Tibial artery (tissue), 4 donors: ENCODE results near the gene CCT3.

Source experiments
- DNase-seq, 2 donors: peaks; one replicate each; pipeline ENCODE4 v3.0.0-alpha.2; 2019
- H3K27ac ChIP-seq, 2 donors: fragments of 200-600 bp; sonication (generic) in 1 of 2; 1 replicate in 1 of 2; 2 replicates in 1 of 2; pipeline ENCODE4 v1.5.1; 2018 to 2019; ENCODE audit warnings: mild to moderate bottlenecking in 1 of 2
- H3K27me3 ChIP-seq, 2 donors: fragments of 200-600 bp; sonication (generic) in 1 of 2; one replicate each; pipeline versions ENCODE4 v1.5.1 to v1.6.0; 2016 to 2019
- H3K36me3 ChIP-seq, 3 donors: fragments of 200-600 bp; sonication (generic) in 2 of 3; one replicate each; pipeline ENCODE4 v1.5.1; 2016 to 2019; ENCODE audit warnings: mild to moderate bottlenecking in 2 of 3
- H3K4me1 ChIP-seq, 4 donors: fragments of 200-600 bp; sonication (generic) in 2 of 4; 1 replicate in 3 of 4; 2 replicates in 1 of 4; pipeline ENCODE4 v1.5.1; 2016 to 2019
- H3K4me3 ChIP-seq, 2 donors: fragments of 200-600 bp; sonication (generic) in 1 of 2; 1 replicate in 1 of 2; 2 replicates in 1 of 2; pipeline ENCODE4 v1.5.1; 2018 to 2019; ENCODE audit warnings: mild to moderate bottlenecking in 2 of 2
- H3K9me3 ChIP-seq, 3 donors: fragments of 200-600 bp; sonication (generic) in 1 of 3; one replicate each; pipeline ENCODE4 v1.5.1; 2016 to 2019
- intact Hi-C: fragments of 100-400 bp; cut with DNase I; formaldehyde crosslinking; loops from one replicate; pipeline ENCODE4 v1.15.0; 2023; ENCODE audit warnings: low total_unique reads
- TF ChIP-seq, protein P1 (sequence below), 2 experiments: fragments of 200-600 bp in 1 of 2; fragments of 450-650 bp in 1 of 2; IDR thresholded peaks; one replicate each; pipeline ENCODE4 v1.5.1; 2017 to 2019; ENCODE audit warnings: antibody characterized with exemption in 2 of 2, mild to moderate bottlenecking in 1 of 2, moderate library complexity in 1 of 2

The CCT3 gene

DNA sequence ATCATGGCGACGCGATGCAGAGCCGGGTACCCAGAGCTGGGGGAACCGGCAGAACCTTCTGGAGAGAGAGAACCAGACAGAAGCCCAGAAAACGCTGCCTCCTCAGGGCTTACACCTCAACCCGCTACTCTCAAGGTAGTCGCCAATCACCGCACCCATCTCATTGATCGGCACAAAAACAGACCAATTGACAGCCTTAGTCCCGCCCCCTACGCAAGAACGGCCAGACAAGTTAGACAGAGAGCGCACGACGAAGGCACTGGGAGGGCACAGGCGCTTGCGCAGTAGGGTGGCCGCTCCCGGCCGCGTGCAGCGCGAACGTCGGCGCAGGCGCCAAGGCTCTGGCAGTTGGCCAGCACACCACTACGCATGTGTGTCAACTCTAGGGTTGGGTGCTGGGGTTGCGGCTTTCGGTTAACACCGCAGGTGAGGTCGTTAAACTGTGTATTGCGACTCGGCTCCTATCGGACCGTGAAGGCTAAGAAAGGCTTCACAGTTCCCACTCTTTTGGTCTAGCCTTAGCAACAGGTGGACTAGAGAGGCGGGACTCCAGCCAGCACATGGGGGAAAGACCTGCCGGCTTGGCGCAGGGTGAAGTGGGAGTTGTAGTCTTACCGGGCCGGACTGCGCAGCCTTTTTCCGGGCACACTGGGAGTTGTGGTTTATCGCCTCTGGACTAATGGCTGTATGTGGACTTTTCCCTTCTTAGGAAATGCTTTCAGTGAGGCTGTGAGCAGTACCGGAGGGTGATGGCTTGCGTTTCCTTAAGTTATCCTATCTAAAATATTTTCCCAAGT lies at the start of gene CCT3, which contains the start of gene TSACC:
TSS of gene CCT3 (minus strand) at position 113 of the 797 bp plus-strand sequence. CDS start at position 5, 108 bp downstream.
TSS of gene TSACC (plus strand) at position 347 of the 797 bp plus-strand sequence. CDS start 1,232 bp downstream, outside the sequence.
- peak; percentile 99 to 100 for DNase-seq
- intact Hi-C loops: no loop called here
- no peaks in the 10 kb centered on the region for H3K9me3 ChIP-seq
- peak within 1 kb of the TSS; percentile 68 to 72 for H3K27ac ChIP-seq
- H3K36me3 ChIP-seq: peaks cover 19 to 24% (median 23%) of the 10 kb centered on the region in 3 donors
- TF ChIP-seq, protein P1, sequence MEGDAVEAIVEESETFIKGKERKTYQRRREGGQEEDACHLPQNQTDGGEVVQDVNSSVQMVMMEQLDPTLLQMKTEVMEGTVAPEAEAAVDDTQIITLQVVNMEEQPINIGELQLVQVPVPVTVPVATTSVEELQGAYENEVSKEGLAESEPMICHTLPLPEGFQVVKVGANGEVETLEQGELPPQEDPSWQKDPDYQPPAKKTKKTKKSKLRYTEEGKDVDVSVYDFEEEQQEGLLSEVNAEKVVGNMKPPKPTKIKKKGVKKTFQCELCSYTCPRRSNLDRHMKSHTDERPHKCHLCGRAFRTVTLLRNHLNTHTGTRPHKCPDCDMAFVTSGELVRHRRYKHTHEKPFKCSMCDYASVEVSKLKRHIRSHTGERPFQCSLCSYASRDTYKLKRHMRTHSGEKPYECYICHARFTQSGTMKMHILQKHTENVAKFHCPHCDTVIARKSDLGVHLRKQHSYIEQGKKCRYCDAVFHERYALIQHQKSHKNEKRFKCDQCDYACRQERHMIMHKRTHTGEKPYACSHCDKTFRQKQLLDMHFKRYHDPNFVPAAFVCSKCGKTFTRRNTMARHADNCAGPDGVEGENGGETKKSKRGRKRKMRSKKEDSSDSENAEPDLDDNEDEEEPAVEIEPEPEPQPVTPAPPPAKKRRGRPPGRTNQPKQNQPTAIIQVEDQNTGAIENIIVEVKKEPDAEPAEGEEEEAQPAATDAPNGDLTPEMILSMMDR (IDR thresholded peaks at IDR 0.05): peak in 1 of 2 experiments; percentile 11
- peaks cover 5 to 24% (median 14%) of the 10 kb centered on the region in 4 donors for H3K4me1 ChIP-seq
- peak within 1 kb of the TSS; percentile 68 to 70 for H3K4me3 ChIP-seq
- no peaks in the 10 kb centered on the region for H3K27me3 ChIP-seq

DNA sequence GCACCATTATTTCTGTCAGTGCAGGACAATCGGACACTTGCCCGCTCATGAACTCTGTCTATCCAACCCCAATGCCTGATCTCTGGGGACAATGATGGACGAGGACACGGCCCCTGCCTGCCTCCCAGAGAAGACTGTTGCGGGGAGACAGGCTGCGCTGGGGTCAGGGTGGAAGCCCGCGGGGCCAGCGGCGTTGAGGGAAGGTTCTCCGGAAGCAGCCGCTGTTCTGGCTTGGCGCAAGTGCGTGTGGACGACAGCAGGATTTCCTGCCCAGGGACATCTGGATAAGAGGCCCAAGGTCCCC lies 49.7 kb upstream of the CCT3 start:
- Histone ChIP-seq H3K4me1 (peaks cover 0 to 9% (median 0%) of the 10 kb centered on the region in 4 donors), H3K27ac (no peak overlapping the region), H3K9me3 (no peaks in the 10 kb centered on the region), H3K36me3 (no peaks in the 10 kb centered on the region), H3K27me3 (peaks cover 0 to 72% of the 10 kb centered on the region in 2 donors), H3K4me3 (no peak overlapping the region)
- TF ChIP-seq, protein P1 (IDR thresholded peaks at IDR 0.05): no peak
- no peak for DNase-seq
- intact Hi-C loops: loop anchor here (5.0 kb wide), 2 partner anchors 219 to 269 kb away; no protein-coding TSS in a partner anchor

DNA sequence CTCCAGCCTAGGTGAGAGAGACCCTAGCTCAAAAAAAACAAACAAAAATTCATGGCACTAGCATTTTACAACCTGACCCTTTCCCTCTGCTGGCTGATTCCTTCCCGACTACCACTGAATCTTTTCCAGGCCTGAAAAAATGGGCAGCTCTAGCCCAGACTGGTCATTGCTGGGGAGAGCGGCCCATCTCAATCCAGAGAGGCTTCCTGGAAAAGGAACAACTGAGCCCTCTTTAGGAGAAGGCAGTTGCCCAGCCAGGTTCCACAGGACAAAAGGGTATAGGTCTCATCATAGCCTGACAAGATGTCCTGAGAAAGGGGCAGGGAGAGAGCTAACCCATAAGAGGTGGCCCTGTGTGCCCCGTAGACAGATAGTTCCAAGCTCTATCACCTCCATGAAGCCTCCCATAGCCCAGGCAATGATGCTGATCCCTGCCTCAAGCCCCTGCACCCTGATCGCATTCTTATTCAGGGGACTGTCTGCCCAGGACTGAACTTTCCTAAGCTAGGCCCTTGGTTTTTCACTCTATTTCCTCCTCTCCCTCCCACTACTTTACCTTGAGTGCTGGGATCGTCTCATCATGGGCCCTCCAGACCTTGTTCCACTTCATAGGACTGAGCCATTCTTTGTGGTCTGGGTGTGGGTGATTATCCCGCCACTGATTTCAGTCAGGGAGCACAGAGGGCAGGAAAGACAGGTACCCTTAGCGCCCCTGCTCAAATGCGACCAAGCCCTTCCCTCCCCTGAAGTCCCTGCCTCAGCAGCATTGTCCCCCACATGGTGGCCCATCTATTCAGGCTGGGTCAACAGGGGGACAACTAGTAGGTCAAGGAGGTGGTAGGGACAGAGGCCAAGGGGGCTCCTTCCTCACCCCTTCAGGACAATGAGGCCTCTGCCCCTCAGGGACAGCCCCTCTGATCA lies 49.1 kb upstream of the CCT3 start:
- H3K27me3 ChIP-seq: peaks cover 0 to 67% of the 10 kb centered on the region in 2 donors
- intact Hi-C loops: loop anchor here (5.0 kb wide), 2 partner anchors 220 to 270 kb away; no protein-coding TSS in a partner anchor
- DNase-seq: no peak

DNA sequence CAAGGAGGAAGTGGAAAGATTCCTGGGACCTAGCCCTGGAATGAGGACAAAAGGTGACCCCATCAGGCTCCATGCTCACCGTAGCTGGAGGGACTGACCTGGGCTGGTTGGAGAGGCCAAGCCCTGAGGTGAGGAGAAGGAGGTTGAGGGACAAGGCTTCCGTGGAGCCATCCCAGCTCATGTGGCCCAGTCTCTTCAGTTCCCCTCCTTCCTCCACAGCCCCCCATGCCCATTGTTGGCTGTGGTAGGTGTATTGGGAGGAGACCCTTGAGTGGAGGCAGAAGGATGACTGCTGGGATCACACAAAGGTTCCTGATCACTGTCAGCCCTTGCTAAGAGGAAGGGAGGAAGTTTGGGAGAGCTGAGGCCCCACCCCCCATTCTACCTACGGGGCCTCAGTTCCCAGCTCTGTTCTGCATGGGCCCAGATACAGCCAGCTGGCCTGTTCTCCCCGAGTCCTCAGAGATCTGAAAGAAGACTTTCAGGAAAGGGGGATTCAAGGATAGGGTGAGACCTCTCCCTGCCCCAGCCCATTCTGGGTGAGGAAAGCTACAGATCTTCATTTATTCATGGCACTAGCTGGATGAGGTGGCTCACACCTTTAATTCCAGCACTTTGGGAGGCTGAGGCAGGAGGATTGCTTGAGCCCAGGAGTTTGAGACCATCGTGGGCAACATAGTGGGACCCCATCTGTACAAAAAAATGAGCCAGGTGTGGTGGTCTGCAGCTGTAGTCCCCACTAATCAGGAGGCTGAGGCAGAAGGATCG lies 48.2 kb upstream of the CCT3 start:
- DNase-seq: no peak
- intact Hi-C loops: loop anchor here (5.0 kb wide), 2 partner anchors 221 to 271 kb away; no protein-coding TSS in a partner anchor
- TF ChIP-seq, protein P1 (IDR thresholded peaks at IDR 0.05): no peak
- Histone ChIP-seq H3K4me1 (peaks cover 0 to 9% (median 0%) of the 10 kb centered on the region in 4 donors), H3K9me3 (no peaks in the 10 kb centered on the region), H3K4me3 (no peak overlapping the region), H3K36me3 (no peaks in the 10 kb centered on the region), H3K27me3 (peaks cover 0 to 60% of the 10 kb centered on the region in 2 donors), H3K27ac (no peak overlapping the region)

More for the DNA sequence above, 49.1 kb upstream of the CCT3 start:
- TF ChIP-seq, protein P1 (IDR thresholded peaks at IDR 0.05): no peak
- H3K27ac ChIP-seq: no peak overlapping the region
- no peaks in the 10 kb centered on the region for H3K36me3 ChIP-seq
- H3K9me3 ChIP-seq: no peaks in the 10 kb centered on the region
- H3K4me3 ChIP-seq: no peak overlapping the region
- H3K4me1 ChIP-seq: peaks cover 0 to 9% (median 0%) of the 10 kb centered on the region in 4 donors
